ENCODE measurements around the gene IL1RAPL2. TPM values are rescaled to one million over a fixed set of nuclear protein-coding genes. Genes with fewer than 3 reads are reported as not detected.

Gene IL1RAPL2
- total and polyA plus RNA-seq, 5 donors from 2014 or later: not detected

DNA sequence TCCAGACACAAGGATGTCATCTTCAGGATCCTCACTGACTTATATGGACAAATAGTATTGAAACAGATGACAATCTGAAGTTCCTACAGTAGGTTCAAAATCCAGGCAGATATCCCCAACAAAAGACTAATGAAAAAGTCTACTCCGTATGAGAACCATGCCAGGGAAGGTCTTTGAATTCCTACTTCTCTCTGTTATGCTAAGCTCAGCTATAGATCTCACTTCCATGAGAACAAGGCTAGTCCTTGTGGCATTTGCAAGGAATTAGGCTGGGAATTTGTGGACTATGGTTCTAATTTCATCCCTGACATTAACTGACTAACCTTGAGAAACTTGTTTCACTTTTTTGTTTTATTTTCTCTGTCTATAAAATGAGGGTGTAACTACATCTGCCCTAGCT is 229.8 kb downstream of the IL1RAPL2 start:
- Mint-ChIP-seq H3K4me1 (no peaks in the 10 kb centered on the region), H3K27me3 (no peaks in the 10 kb centered on the region), H3K4me3 (no peak overlapping the region), H3K36me3 (no peaks in the 10 kb centered on the region), H3K27ac (no peak overlapping the region), H3K9me3 (no peaks in the 10 kb centered on the region)
- H3K27me3 ChIP-seq (ENCODE audit: control insufficient read depth, insufficient read depth, low read length): no peaks in the 10 kb centered on the region
- H3K9me3 ChIP-seq (ENCODE audit: control insufficient read depth in 2 of 2, low read length in 2 of 2): no peaks in the 10 kb centered on the region
- DNase-seq (no peak), ATAC-seq (ENCODE audit: low read depth in 2 of 2) (no peak)
- no peaks in the 10 kb centered on the region for H3K36me3 ChIP-seq (ENCODE audit: control insufficient read depth, insufficient read depth, low read length)
- H3K4me1 ChIP-seq (ENCODE audit: control insufficient read depth, insufficient read depth, low read length, poor library complexity, severe bottlenecking): no peaks in the 10 kb centered on the region
- no peak overlapping the region for H3K4me3 ChIP-seq (ENCODE audit: low read depth, low read length)
- H3K27ac ChIP-seq (ENCODE audit: insufficient read depth, low read length, poor library complexity, severe bottlenecking): no peak overlapping the region

DNA sequence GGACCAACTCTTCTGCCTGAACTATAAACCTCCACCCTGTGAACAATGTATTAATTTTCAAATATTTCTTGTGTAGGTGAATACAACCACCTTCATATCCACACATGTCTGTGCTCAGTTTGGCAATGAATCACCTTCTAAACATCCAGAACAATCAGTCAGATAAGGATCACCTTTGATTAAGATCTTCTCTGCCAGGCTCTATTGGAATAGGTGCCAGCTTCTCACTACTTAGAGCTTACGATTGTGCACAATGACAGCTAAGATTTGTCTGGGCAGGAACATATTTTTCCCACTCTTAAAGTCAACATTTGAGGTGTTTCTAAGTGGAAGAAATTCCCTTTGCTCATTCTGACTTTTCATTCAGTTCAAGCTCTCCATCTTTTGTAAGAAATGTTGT is 237.2 kb downstream of the IL1RAPL2 start:
- Mint-ChIP-seq H3K9me3 (no peaks in the 10 kb centered on the region), H3K27me3 (no peaks in the 10 kb centered on the region), H3K4me1 (no peaks in the 10 kb centered on the region), H3K27ac (no peak overlapping the region), H3K4me3 (no peak overlapping the region), H3K36me3 (no peaks in the 10 kb centered on the region)
- ATAC-seq (ENCODE audit: low read depth in 2 of 2) (no peak), DNase-seq (no peak)
- H3K4me3 ChIP-seq (ENCODE audit: low read depth, low read length): no peak overlapping the region
- no peak overlapping the region for H3K27ac ChIP-seq (ENCODE audit: insufficient read depth, low read length, poor library complexity, severe bottlenecking)
- no peaks in the 10 kb centered on the region for H3K9me3 ChIP-seq (ENCODE audit: control insufficient read depth in 2 of 2, low read length in 2 of 2)
- H3K4me1 ChIP-seq (ENCODE audit: control insufficient read depth, insufficient read depth, low read length, poor library complexity, severe bottlenecking): no peaks in the 10 kb centered on the region
- H3K27me3 ChIP-seq (ENCODE audit: control insufficient read depth, insufficient read depth, low read length): no peaks in the 10 kb centered on the region
- no peaks in the 10 kb centered on the region for H3K36me3 ChIP-seq (ENCODE audit: control insufficient read depth, insufficient read depth, low read length)

DNA sequence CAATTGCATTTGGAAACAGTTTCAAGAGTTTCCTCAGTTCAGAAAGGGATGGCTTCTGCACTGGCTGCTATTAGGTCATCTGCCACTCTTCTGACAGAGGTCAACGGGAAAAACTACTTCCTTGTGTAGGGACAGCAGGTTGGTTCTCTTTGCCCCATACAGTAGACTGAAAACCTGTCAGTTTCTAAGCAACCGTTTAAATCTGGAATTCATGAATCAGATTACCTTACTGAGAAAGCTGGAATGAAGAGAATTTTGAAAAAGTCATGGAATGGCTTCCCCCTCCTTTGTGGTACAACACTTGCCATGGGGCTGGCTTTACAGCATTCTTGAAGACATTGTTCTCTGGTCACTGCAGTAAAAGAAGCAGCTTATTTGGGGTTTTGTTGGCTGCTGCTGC is 240.3 kb downstream of the IL1RAPL2 start:
- Histone ChIP-seq H3K4me1 (ENCODE audit: control insufficient read depth, insufficient read depth, low read length, poor library complexity, severe bottlenecking) (no peaks in the 10 kb centered on the region), H3K36me3 (ENCODE audit: control insufficient read depth, insufficient read depth, low read length) (no peaks in the 10 kb centered on the region), H3K9me3 (ENCODE audit: control insufficient read depth in 2 of 2, low read length in 2 of 2) (no peaks in the 10 kb centered on the region), H3K27ac (ENCODE audit: insufficient read depth, low read length, poor library complexity, severe bottlenecking) (no peak overlapping the region), H3K4me3 (ENCODE audit: low read depth, low read length) (no peak overlapping the region), H3K27me3 (ENCODE audit: control insufficient read depth, insufficient read depth, low read length) (no peaks in the 10 kb centered on the region)
- ATAC-seq (ENCODE audit: low read depth in 2 of 2): no peak
- Mint-ChIP-seq H3K9me3 (peaks cover 0 to 2% (median 0%) of the 10 kb centered on the region in 7 donors), H3K27ac (no peak overlapping the region), H3K27me3 (no peaks in the 10 kb centered on the region), H3K4me1 (no peaks in the 10 kb centered on the region), H3K36me3 (no peaks in the 10 kb centered on the region), H3K4me3 (no peak overlapping the region)
- no peak for DNase-seq

DNA sequence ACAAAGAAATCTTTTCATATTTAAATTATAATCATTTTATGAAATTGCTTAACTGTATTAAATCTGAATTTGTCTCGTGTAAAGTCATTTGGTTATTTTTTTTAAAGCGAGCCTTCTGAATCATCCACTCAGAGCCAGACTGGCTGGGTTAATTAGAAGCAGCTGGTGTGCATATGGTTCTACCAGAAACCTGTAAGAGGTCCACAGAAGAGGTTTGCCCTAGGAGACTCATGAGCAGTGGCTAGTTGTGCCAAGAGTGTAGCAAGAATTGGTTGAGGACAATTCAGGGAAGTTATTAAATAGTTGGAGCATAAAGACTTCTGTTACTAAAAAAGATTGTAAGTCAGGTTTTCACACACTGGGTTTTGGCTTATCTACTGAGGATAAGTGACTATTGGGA is 267.4 kb downstream of the IL1RAPL2 start:
- H3K9me3 ChIP-seq (ENCODE audit: control insufficient read depth in 2 of 2, low read length in 2 of 2): no peaks in the 10 kb centered on the region
- Mint-ChIP-seq H3K4me3 (no peak overlapping the region), H3K27me3 (peaks cover 3% of the 10 kb centered on the region), H3K9me3 (peaks cover 0 to 4% (median under 1%) of the 10 kb centered on the region in 7 donors), H3K4me1 (no peaks in the 10 kb centered on the region), H3K27ac (no peak overlapping the region), H3K36me3 (no peaks in the 10 kb centered on the region)
- H3K4me3 ChIP-seq (ENCODE audit: low read depth, low read length): no peak overlapping the region
- ATAC-seq (ENCODE audit: low read depth in 2 of 2) (no peak), DNase-seq (no peak)
- H3K4me1 ChIP-seq (ENCODE audit: control insufficient read depth, insufficient read depth, low read length, poor library complexity, severe bottlenecking): no peaks in the 10 kb centered on the region
- no peak overlapping the region for H3K27ac ChIP-seq (ENCODE audit: insufficient read depth, low read length, poor library complexity, severe bottlenecking)
- H3K27me3 ChIP-seq (ENCODE audit: control insufficient read depth, insufficient read depth, low read length): no peaks in the 10 kb centered on the region
- no peaks in the 10 kb centered on the region for H3K36me3 ChIP-seq (ENCODE audit: control insufficient read depth, insufficient read depth, low read length)

DNA sequence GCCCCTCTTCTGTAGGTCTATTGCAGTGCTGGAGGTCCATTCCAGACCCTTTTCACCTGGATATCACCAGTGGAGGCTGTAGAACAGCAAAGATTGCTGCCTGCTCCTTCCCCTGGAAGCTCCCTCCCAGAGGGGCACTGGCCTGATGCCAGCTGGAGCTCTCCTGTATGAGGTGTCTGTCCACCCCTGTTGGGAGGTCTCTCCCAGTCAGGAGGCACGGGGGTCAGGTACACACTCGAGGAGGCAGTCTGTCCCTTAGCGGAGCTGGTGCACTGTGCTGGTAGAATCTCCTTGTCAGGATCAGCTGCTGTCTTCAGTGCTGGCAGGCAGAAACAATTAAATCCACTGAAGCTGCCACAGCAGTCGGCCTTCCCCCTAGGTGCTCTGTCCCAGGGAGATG is 276.6 kb downstream of the IL1RAPL2 start:
- Histone ChIP-seq H3K9me3 (ENCODE audit: control insufficient read depth in 2 of 2, low read length in 2 of 2) (no peaks in the 10 kb centered on the region), H3K36me3 (ENCODE audit: control insufficient read depth, insufficient read depth, low read length) (no peaks in the 10 kb centered on the region), H3K27ac (ENCODE audit: insufficient read depth, low read length, poor library complexity, severe bottlenecking) (no peak overlapping the region), H3K27me3 (ENCODE audit: control insufficient read depth, insufficient read depth, low read length) (no peaks in the 10 kb centered on the region), H3K4me1 (ENCODE audit: control insufficient read depth, insufficient read depth, low read length, poor library complexity, severe bottlenecking) (no peaks in the 10 kb centered on the region), H3K4me3 (ENCODE audit: low read depth, low read length) (no peak overlapping the region)
- Mint-ChIP-seq H3K4me3 (no peak overlapping the region), H3K27me3 (peaks cover 7% of the 10 kb centered on the region), H3K36me3 (no peaks in the 10 kb centered on the region), H3K4me1 (no peaks in the 10 kb centered on the region), H3K9me3 (peaks cover 0 to 17% (median 3%) of the 10 kb centered on the region in 7 donors), H3K27ac (no peak overlapping the region)
- ATAC-seq (ENCODE audit: low read depth in 2 of 2) (no peak), DNase-seq (no peak)

DNA sequence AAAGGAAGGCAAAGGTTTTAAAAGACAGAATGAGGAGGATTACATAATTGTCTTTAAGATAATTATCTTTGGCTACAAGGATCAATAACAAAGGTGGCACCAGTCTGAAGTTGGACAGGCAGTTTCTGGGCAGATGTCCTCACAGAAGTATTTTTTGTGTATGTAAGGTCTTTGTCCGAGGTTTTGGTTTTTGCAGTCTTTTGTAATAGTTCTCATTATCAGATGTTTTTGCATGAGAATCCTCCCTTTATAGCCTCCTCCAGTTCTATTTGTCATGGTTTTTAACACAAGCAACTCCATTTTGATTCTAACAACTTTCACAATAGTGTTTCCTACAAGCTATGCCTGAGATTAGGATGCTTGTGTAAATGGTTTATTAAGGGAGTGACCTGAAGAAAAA is 286.2 kb downstream of the IL1RAPL2 start:
- Histone ChIP-seq H3K4me3 (ENCODE audit: low read depth, low read length) (no peak overlapping the region), H3K27me3 (ENCODE audit: control insufficient read depth, insufficient read depth, low read length) (no peaks in the 10 kb centered on the region), H3K9me3 (ENCODE audit: control insufficient read depth in 2 of 2, low read length in 2 of 2) (no peaks in the 10 kb centered on the region), H3K27ac (ENCODE audit: insufficient read depth, low read length, poor library complexity, severe bottlenecking) (no peak overlapping the region), H3K4me1 (ENCODE audit: control insufficient read depth, insufficient read depth, low read length, poor library complexity, severe bottlenecking) (no peaks in the 10 kb centered on the region), H3K36me3 (ENCODE audit: control insufficient read depth, insufficient read depth, low read length) (no peaks in the 10 kb centered on the region)
- Mint-ChIP-seq H3K4me1 (no peaks in the 10 kb centered on the region), H3K27ac (no peak overlapping the region), H3K4me3 (no peak overlapping the region), H3K36me3 (no peaks in the 10 kb centered on the region), H3K9me3 (peaks cover 0 to 4% (median 0%) of the 10 kb centered on the region in 7 donors), H3K27me3 (no peaks in the 10 kb centered on the region)
- no peak for DNase-seq
- no peak for ATAC-seq (ENCODE audit: low read depth in 2 of 2)

DNA sequence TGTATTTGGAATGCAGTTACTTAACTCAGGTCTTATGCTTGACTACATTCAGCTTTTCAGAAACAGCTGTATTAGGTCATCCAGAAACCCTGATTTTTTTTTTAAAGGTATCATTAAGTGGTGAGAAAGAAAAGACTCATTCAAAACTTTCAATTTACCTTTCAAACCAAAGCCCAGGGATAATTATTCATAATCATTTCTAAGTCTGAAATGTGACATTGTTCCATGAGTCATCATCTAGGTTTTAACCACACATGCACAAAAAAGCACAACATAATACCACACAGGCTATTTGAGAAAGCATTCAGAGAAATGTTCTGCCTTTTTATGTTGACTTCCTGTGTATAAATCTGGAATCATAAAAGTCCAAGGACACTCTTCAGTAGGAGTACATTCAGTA is 288.2 kb downstream of the IL1RAPL2 start:
- no peaks in the 10 kb centered on the region for H3K4me1 Mint-ChIP-seq

DNA sequence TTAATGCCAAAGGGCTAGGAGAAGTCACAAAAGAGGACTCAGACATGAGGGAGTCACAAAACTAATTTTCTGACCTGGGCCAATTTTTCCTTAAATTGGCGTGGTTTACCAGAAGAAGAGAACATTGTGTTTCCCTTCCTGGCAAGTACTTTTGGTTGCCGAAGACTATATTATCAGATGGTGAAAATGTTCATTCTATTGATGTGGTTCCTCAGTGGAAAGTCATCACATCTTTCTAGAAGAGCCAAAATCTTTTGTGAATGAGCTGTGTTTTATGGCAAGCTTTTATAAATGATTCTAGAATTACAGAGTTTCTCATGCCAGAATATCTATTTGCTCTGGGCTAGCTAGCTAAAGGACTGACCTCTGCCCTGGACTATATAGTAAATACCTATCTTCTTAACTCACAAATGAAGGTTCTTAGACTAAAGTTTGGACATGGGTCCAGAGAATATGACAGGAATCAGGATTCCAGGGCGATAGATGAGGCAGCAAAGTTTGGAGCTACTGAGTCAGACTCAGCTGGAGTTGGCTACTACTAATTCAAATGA is 288.9 kb downstream of the IL1RAPL2 start:
- no peaks in the 10 kb centered on the region for H3K4me1 ChIP-seq (ENCODE audit: control insufficient read depth, insufficient read depth, low read length, poor library complexity, severe bottlenecking)
- no peak overlapping the region for H3K4me3 ChIP-seq (ENCODE audit: low read depth, low read length)
- no peaks in the 10 kb centered on the region for H3K27me3 ChIP-seq (ENCODE audit: control insufficient read depth, insufficient read depth, low read length)
- Mint-ChIP-seq H3K27ac (no peak overlapping the region), H3K9me3 (peaks cover 0 to 4% (median 0%) of the 10 kb centered on the region in 7 donors), H3K27me3 (no peaks in the 10 kb centered on the region), H3K4me1 (no peaks in the 10 kb centered on the region), H3K36me3 (no peaks in the 10 kb centered on the region), H3K4me3 (no peak overlapping the region)
- H3K36me3 ChIP-seq (ENCODE audit: control insufficient read depth, insufficient read depth, low read length): no peaks in the 10 kb centered on the region
- no peaks in the 10 kb centered on the region for H3K9me3 ChIP-seq (ENCODE audit: control insufficient read depth in 2 of 2, low read length in 2 of 2)
- DNase-seq (no peak), ATAC-seq (ENCODE audit: low read depth in 2 of 2) (no peak)
- H3K27ac ChIP-seq (ENCODE audit: insufficient read depth, low read length, poor library complexity, severe bottlenecking): no peak overlapping the region

More for the DNA sequence above, 288.2 kb downstream of the IL1RAPL2 start:
- H3K36me3 ChIP-seq (ENCODE audit: control insufficient read depth, insufficient read depth, low read length): no peaks in the 10 kb centered on the region
- no peaks in the 10 kb centered on the region for H3K27me3 ChIP-seq (ENCODE audit: control insufficient read depth, insufficient read depth, low read length)
- H3K27ac ChIP-seq (ENCODE audit: insufficient read depth, low read length, poor library complexity, severe bottlenecking): no peak overlapping the region
- Mint-ChIP-seq H3K27me3 (no peaks in the 10 kb centered on the region), H3K36me3 (no peaks in the 10 kb centered on the region), H3K4me3 (no peak overlapping the region), H3K27ac (no peak overlapping the region), H3K9me3 (peaks cover 0 to 4% (median 0%) of the 10 kb centered on the region in 7 donors)
- DNase-seq (no peak), ATAC-seq (ENCODE audit: low read depth in 2 of 2) (no peak)
- no peaks in the 10 kb centered on the region for H3K9me3 ChIP-seq (ENCODE audit: control insufficient read depth in 2 of 2, low read length in 2 of 2)
- H3K4me1 ChIP-seq (ENCODE audit: control insufficient read depth, insufficient read depth, low read length, poor library complexity, severe bottlenecking): no peaks in the 10 kb centered on the region
- H3K4me3 ChIP-seq (ENCODE audit: low read depth, low read length): no peak overlapping the region

Measured in CD4-positive, CD25-positive, alpha-beta regulatory T cell (primary cell).